Measurements from ENCODE around the gene CDT1.
A peak's percentile ranks its signal among the peaks of the same experiment; 100 is the strongest.

The CDT1 gene

GRCh38 chr16:88803264-88803987 is at the start of gene CDT1:
TSS of gene CDT1 (plus strand) at chr16:88803789. CDS start at chr16:88803832, 43 bp downstream.
- DNase-seq (ENCODE audit: low read depth in 2 of 2, low spot score in 1 of 2) = peak; percentile 56 to 67

- DNase-seq (ENCODE audit: low read depth in 2 of 2, low spot score in 1 of 2) = no peak
These were observed 49.3 kb upstream of the CDT1 start for GRCh38 chr16:88754109-88754911.

DNA sequence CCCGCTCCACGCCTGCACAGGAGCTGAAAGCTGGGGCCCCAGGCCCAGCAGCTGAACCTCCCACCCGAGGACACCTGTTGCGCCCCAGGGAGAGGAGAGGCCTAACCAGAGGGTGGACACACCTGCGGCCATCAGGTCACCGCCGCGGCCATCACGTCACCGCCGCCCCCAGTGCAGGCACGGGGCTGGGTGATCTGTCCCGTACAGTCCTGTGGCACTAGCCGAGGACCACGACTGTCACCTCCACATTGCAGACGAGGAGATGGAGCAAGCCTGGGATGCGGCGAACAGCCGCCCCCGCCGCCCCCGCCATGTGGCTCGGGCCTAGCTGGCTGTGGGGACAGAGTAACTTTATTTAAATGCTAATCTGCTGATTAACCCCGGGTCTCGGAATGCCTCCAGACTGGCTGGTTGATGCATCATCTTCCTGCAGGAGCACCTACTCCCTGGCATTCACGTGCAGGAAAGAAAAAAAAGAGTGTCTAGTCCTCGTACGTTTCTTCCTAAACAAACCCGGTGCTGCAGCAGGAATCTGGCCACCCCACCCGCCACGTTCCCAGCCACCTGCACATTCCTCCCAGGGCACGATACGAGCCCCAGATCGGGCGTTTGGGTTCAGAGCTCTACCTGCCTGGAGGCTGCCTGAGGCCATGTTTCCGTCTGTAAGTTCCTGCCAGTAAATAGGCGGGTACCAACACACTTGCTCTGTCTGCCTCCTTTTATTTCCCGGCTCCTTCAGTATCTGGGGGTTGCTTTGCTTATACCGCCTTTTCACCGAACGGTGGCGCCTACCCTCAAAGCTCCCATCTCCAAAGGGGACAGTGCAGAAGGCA is 48.5 kb upstream of the CDT1 start:
- no peak for DNase-seq (ENCODE audit: low read depth in 2 of 2, low spot score in 1 of 2)

GRCh38 chr16:88755745-88756443 is 47.7 kb upstream of the CDT1 start:
- DNase-seq (ENCODE audit: low read depth in 2 of 2, low spot score in 1 of 2) = no peak

- no peak for DNase-seq (ENCODE audit: low read depth in 2 of 2, low spot score in 1 of 2)
These were observed 45.2 kb upstream of the CDT1 start for GRCh38 chr16:88758227-88758943.

GRCh38 chr16:88758944-88759244 is 44.7 kb upstream of the CDT1 start:
- no peak for DNase-seq (ENCODE audit: low read depth in 2 of 2, low spot score in 1 of 2)

DNA sequence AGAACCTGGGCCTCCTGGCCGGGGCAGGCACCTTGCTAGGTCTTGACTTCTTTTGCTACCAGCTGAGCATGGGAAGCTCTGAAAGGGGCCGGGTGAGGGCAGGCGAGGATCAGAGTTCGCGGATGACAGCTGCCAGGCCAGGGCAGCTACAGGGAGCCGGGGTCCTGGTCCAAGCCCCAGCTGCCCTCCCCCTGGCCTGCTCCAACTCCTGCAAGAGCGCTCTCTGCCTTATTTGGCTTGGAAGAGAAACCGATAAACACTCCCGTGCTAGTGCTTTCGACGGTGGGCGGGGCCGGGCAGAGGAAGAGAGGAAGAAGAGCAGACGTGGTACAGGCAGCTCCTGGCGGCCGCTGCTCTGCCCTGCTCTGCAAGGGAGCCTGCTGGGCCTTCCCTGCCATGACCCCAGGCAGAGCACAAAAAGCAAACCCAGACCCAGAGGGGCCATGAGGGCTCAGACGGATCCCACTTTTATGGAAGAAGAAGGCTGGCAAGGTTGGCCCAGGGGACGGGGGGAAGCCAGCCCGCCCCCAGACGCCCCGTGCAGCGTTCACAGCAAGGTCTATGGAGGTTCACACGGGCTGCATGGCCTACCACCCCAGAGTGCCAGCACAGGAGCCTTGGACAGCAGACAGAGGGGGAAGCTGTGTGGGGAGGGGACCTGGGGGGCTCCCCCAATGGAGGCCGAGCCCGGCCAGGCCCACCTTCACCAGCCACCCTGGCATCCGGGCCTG is 44.2 kb upstream of the CDT1 start:
- DNase-seq (ENCODE audit: low read depth in 2 of 2, low spot score in 1 of 2) = no peak

DNA sequence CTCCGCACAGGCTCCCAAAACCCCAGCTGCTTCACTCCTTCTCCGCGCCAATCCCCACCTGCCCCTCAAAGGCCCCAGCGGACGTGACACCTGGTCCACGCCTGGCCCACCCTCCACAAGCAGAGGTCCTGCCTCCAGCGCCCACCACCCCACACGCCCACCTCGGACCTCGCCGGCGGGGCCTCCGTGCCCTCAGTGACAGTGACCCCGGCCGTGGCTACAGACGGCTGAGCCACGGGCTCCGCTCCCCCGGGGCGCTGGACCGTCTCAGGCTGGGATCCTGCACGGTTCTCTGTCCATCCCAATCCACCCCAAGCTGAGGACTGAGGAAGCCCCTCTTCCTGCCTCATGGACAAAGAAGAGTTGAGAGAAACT is 43.6 kb upstream of the CDT1 start:
- DNase-seq (ENCODE audit: low read depth in 2 of 2, low spot score in 1 of 2) = no peak

DNA sequence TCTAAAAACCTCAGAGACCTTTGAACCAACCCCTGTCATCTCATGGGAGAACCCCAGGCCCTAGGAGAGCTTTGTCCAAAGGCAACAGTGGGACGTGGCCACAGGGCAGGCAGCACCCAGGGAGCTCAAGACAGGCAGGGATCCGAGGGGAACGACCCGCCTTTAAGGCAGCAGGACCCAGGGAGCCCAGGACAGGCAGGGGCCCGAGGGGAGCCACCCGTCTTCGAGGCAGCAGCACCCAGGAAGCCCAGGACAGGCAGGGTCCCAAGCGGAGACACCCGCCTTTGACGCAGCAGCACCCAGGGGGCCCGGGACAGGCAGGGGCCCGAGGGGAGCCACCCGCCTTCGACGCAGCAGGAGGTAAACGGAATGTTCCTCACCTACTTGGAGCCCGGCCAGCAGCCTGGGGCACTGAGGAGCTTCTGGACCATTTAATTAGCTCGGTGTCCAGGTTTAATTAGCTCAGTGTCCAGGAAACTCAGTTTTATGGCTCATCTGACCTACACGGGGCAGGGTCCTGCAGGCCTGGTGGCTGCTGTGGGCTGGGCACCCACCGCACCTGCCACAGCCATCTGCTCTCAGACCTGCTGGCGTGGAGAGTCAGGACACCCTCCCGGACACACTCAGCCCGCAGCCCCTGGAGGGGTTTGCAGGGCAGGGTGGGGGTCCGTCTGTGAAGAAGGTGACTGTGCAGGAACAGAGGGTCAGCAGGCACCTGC is 43.0 kb upstream of the CDT1 start:
- no peak for DNase-seq (ENCODE audit: low read depth in 2 of 2, low spot score in 1 of 2)

DNA sequence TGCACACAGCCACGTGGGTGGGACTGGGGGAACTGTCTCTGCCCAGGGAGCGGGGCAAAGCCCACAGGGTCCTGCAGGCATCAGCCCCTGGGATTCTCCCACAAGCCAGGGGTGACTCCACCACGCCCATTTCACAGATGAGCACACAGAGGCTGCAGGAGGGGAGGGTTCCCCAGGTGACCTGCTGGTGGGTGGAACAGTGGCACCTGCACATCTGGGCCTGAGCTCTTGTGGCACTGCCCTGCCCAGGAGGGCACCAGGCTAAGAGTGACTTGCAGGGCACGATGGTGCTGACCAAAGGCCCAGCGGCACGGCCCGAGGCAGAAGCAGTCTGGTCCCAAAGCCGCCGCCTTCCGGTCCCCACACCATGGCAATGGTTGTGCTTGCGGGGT is 42.5 kb upstream of the CDT1 start:
- no peak for DNase-seq (ENCODE audit: low read depth in 2 of 2, low spot score in 1 of 2)

- no peak for DNase-seq (ENCODE audit: low read depth in 2 of 2, low spot score in 1 of 2)
These were observed 41.8 kb upstream of the CDT1 start for GRCh38 chr16:88761830-88762229.

GRCh38 chr16:88762258-88762870 is 41.2 kb upstream of the CDT1 start:
- DNase-seq (ENCODE audit: low read depth in 2 of 2, low spot score in 1 of 2) = no peak

DNA sequence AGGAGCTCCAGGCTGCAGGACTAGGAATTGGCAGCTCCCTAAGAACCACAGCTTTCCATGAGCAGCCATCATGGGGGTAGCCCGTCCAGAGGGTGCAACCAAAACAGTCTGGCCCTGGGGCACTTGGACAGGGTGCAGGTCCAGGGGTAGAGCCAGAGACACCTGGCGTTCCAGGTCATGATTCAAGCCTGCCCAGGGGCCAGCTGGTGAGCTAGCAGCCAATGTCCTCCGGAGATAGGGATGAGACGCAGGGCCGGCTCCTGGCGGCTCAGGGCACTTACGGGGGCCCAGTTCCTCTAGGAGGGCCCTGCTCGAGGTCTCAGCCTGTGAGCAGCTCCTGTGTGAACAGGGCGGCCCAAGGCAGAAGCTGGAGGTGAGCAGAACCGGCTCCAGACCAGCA is 40.6 kb upstream of the CDT1 start:
- DNase-seq (ENCODE audit: low read depth in 2 of 2, low spot score in 1 of 2) = no peak

DNA sequence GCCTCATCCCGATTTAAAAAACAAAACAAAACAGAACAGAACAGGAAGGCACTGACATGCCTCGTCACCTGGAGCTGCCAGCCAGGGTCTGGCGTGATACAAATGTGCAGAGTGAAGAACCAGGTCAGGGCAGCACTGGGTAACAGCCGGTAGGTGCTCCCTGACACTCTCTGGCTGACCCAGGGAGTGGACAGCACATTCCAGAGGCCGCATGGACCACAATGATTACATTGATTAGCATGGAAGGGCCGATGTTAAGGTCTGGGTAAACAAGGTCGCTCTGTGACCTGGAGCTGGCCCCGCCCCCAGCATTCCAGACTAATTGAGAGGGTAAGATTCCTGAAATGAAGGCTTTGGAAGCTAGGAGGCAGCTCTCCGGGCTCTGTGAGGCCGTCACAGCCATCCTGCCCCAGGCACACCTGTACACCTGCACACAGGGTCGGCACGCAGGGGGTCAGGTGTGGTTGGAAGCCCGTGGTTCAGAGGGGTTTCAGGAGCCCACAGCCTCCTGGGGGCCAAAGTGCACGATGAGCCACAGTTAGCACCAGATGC is 40.0 kb upstream of the CDT1 start:
- DNase-seq (ENCODE audit: low read depth in 2 of 2, low spot score in 1 of 2) = no peak

GRCh38 chr16:88764080-88764479 is 39.5 kb upstream of the CDT1 start:
- no peak for DNase-seq (ENCODE audit: low read depth in 2 of 2, low spot score in 1 of 2)

DNA sequence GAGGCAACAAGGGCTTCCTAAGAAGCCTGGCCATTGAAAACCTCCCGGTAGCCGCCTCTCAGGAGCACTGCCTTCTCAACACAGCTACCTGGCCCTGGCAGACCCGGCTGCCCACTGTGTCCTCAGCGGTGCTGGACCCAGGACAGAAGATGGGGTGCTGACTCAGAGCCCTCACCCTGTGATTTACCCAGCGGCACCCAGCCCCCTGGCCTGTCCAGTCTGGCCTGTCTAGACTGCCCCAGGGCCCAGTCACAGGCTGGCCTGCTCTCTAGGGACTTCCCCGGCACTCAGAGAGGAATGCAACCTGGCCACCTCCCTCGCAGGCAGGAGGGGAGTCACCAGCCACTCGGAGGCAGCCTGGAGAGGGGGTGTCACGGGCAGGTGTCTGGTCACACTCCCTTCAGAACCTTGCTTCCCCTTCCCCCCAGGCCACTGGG is 38.7 kb upstream of the CDT1 start:
- DNase-seq (ENCODE audit: low read depth in 2 of 2, low spot score in 1 of 2) = no peak

GRCh38 chr16:88766975-88767374 is 36.6 kb upstream of the CDT1 start:
- no peak for DNase-seq (ENCODE audit: low read depth in 2 of 2, low spot score in 1 of 2)

DNA sequence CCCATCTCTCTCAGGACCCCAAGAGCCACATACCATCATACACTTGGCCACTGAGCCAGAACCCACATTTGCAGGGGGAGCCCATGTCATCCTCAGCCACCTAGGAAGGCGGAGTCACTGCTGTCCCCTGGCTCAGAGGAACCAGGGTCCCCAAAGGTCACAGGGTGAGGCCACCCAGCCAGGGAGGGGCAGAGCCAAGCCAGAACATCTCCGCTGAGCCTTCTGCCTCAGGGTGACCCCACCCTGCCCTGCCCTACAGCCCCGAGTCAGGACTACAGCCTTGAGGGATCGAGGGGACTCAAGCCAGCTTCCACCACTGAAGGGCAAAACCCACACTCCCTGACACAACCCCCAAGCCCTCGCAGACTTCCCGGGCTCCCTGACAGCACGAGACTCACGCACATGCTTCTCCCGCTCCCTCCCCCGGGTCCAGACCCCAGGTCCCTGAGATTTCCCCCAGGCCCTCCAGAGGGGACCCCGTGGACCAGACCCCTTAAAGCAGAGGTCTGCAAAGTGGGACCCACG is 36.0 kb upstream of the CDT1 start:
- DNase-seq (ENCODE audit: low read depth in 2 of 2, low spot score in 1 of 2) = no peak

Data from stimulated activated CD8-positive, alpha-beta memory T cell treated with anti-CD3 and anti-CD28 coated beads, Interleukin-4, amount 100 ng/mL, for 4 hours (primary cell).